PC-9 (cell line): ENCODE data around the gene UTY.

ENCODE experiments used
- EZH2 ChIP-seq: fragments of 200-600 bp; sonication (generic); IDR thresholded peaks from 2 replicates; pipeline ENCODE4 v1.8.0; 2017; ENCODE audit warnings: antibody characterized with exemption, low read depth
- TF ChIP-seq, protein P1 (sequence below): fragments of 200-600 bp; sonication (generic); conservative IDR thresholded peaks from 2 replicates; pipeline ENCODE4 v1.6.1; 2017; ENCODE audit warnings: mixed run types, antibody characterized with exemption, mild to moderate bottlenecking, moderate library complexity

DNA sequence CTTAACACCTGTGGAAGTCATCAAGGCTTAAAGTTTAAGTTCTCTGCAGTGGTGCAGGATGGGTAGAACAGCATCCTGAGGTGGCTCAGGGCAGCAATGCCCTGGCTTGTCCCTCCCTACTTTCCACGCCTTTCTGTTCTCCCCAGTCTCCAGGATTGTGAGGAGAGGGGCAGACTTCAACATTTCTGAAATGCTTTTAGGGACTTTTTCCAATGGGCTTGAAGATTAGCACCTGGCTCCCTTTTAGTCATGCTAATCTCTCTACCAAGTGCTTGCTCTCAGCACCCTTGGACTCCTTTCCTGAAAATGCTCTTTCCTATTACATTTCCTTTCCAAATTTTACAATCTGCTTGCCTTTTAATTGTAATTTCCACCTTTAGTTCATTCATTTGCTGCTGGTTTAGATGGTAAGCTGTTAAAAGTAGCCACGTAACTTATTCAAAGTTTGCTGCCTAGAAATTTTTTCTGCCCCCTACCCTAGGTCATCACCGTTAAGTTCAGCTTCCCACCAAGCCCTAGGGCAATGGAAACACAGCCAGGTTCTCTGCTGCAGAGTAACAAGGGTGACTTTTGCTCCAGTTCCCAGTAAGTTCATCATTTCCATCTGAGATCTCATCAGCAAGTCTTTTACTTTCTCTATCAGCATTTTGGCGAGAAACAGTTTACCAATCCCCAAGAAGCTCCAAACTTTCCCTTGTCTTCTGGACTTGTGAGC is 183.5 kb downstream of the UTY start:
- TF ChIP-seq, protein P1, sequence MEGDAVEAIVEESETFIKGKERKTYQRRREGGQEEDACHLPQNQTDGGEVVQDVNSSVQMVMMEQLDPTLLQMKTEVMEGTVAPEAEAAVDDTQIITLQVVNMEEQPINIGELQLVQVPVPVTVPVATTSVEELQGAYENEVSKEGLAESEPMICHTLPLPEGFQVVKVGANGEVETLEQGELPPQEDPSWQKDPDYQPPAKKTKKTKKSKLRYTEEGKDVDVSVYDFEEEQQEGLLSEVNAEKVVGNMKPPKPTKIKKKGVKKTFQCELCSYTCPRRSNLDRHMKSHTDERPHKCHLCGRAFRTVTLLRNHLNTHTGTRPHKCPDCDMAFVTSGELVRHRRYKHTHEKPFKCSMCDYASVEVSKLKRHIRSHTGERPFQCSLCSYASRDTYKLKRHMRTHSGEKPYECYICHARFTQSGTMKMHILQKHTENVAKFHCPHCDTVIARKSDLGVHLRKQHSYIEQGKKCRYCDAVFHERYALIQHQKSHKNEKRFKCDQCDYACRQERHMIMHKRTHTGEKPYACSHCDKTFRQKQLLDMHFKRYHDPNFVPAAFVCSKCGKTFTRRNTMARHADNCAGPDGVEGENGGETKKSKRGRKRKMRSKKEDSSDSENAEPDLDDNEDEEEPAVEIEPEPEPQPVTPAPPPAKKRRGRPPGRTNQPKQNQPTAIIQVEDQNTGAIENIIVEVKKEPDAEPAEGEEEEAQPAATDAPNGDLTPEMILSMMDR: no peak
- TF ChIP-seq EZH2: no peak
